Activated naive CD4-positive, alpha-beta T cell treated with anti-CD3 and anti-CD28 coated beads, Interleukin-2, amount 50 U/mL, for 24 hours (primary cell): ENCODE results near the gene DNTT.

Source experiments
- H3K27ac Mint-ChIP-seq: one replicate; pipeline ENCODE4 v1.8.0; 2021; ENCODE audit warnings: mild to moderate bottlenecking, mixed read lengths
- H3K27me3 Mint-ChIP-seq: one replicate; pipeline ENCODE4 v1.8.0; 2021; ENCODE audit warnings: mixed read lengths
- H3K36me3 Mint-ChIP-seq: one replicate; pipeline ENCODE4 v1.8.0; 2021; ENCODE audit warnings: mixed read lengths
- H3K4me1 Mint-ChIP-seq: one replicate; pipeline ENCODE4 v1.8.0; 2021; ENCODE audit warnings: mixed read lengths
- H3K4me3 Mint-ChIP-seq: one replicate; pipeline ENCODE4 v1.8.0; 2021; ENCODE audit warnings: mild to moderate bottlenecking, mixed read lengths
- H3K9me3 Mint-ChIP-seq: one replicate; pipeline ENCODE4 v1.8.0; 2021; ENCODE audit warnings: mixed read lengths

The DNTT gene

DNA sequence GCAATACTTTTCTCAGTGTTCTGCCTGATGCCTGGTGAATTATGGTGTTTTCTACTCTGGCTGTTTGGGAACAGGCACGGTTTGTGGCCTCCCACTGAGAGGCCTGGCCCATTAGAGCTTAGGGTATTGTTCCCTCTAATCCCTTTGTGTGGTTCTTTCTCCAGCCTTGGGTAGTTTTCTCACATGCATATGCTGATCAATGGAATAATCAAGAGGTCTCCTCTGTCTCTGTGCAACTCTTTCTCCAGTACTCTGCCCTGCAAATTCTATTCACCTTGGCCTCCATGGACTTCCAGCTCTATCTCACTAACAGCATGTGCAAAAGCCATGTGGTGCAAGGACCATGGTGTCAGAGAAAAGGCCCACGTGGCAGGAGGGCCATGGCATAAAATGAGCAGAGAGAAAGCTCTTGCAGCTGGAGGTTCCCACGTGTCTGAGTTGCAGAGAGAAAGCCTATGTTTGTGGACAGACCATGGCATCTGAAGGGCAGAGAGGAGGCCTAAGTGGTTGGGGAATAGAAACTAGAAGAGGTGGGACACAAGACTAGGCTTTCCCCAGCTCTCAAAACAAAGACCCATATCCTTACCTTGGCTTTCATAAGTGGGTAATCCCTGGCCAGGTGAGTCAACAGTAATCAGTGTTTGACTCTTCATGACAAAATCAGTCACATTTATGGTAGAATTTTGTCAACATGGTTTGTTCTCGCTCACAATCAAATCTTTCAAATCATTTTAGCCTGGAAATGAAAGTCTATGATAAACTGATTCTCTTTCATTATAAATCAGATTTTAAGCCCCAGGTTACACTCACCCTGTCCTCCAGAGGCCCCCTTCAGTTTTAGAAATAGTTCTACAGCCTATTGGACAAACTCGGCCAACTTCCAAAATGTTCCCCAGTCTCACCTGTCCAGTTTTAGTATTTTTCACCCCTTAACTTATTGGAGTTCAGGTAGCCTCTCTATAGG, 37.3 kb downstream of the DNTT start:
- Mint-ChIP-seq H3K4me1 (no peaks in the 10 kb centered on the region), H3K36me3 (no peaks in the 10 kb centered on the region), H3K27me3 (peaks cover 4% of the 10 kb centered on the region), H3K4me3 (no peak overlapping the region), H3K27ac (no peak overlapping the region), H3K9me3 (peaks cover 6% of the 10 kb centered on the region)

DNA sequence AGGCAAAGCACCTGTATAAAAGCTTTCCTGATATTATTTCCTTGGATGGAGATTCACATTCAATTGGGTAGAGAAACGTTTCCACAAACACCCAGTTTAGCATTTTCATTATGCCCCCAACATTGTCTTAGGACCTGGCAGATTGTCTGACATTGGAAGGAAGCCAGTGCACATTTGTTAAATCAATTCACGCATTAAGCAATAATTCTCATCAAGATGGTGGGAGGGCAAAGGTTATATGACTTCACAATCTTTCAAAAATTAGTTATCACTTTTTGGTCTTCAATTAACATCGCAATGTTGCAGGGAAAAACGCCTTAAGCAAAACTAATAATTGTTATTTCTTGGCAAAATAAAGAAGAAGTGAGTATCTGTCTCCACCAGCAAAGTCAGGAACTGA, 38.2 kb downstream of the DNTT start:
- Mint-ChIP-seq H3K27ac (no peak overlapping the region), H3K36me3 (no peaks in the 10 kb centered on the region), H3K27me3 (peaks cover 4% of the 10 kb centered on the region), H3K4me3 (no peak overlapping the region), H3K9me3 (peaks cover 7% of the 10 kb centered on the region), H3K4me1 (no peaks in the 10 kb centered on the region)

DNA sequence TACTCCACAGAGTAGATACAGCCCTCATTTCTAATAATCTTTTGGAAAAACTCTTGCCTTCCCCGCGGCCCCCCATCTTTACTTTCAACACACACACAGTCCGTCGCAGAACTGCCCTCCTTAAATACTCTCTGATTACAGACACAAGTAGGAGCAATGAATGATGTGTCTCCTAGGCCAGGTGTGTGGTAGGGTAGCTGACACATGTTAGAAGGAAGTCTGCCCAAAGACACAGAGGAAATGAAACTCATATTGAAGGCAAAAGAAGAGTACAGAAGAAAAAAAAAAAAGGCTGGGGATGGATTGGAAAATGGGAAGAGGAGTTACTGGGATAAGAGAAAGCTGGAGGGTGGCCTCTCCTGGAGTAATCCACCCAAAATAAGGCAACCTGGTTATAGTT, 39.9 kb downstream of the DNTT start:
- no peak overlapping the region for H3K27ac Mint-ChIP-seq
- no peak overlapping the region for H3K4me3 Mint-ChIP-seq
- H3K9me3 Mint-ChIP-seq, result peaks cover 7% of the 10 kb centered on the region
- H3K4me1 Mint-ChIP-seq, result no peaks in the 10 kb centered on the region
- peaks cover 7% of the 10 kb centered on the region for H3K27me3 Mint-ChIP-seq
- H3K36me3 Mint-ChIP-seq, result peaks cover under 1% of the 10 kb centered on the region

DNA sequence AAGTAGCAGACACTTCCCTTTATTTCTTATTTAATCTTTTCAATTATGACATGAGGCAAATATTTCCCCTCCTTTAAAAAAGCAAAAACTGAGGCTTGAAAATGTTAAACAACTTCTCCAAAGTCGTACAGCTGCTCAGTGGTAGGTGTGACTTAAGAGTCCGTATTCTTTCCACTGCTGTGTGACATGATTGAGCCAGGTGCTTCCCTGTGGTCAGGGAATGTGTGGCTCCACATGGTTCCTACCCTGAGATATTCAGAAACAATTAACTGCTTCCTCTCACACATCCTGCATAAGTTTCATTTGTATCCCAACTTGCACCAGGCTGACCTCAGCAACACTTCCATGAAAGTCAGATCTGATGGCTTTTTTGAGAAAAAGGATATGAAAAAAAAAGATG, 41.0 kb downstream of the DNTT start:
- H3K27ac Mint-ChIP-seq, result no peak overlapping the region
- H3K4me3 Mint-ChIP-seq, result no peak overlapping the region
- H3K36me3 Mint-ChIP-seq, result peaks cover 2% of the 10 kb centered on the region
- peaks cover 11% of the 10 kb centered on the region for H3K27me3 Mint-ChIP-seq
- H3K9me3 Mint-ChIP-seq, result peaks cover 7% of the 10 kb centered on the region
- H3K4me1 Mint-ChIP-seq, result no peaks in the 10 kb centered on the region

DNA sequence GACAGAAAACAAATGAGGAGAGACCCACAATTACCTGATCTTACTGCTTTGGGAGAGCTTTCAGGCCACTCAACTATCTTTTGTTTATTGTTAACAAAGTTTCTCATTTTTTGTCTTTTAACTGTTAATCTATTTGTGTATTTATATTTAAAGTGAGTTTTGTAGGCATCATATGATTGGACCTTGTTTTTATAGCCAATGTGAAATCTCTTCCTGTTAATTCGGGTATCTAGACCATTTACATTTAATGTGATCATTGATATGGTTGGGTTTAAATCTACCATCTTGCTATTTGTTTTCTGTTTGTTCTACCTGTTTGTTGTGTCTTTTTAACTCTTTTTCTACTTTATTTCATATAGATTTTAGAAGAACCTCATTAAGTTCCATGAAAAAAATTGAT, 42.1 kb downstream of the DNTT start:
- Mint-ChIP-seq H3K4me3 (no peak overlapping the region), H3K27ac (no peak overlapping the region), H3K9me3 (peaks cover 7% of the 10 kb centered on the region), H3K27me3 (peaks cover 11% of the 10 kb centered on the region), H3K36me3 (peaks cover 2% of the 10 kb centered on the region), H3K4me1 (no peaks in the 10 kb centered on the region)

DNA sequence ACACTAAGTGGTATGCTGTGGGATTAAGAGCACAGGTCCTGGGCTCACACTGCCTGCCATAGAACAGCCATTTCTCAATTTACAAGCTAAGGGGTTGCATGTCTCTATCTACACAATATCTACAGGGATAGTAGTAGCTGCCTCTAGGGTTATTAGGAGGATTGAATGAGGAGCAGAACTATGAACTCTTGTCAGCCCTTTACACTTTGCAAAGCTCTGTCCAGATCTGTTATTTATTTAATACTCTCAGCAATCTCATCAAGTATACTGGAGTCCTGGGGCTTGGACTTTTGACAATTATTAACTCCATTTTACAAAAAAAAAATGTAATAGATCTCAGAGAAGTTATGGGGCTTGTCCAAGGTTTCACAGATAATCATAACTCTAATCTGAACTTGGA, 47.8 kb downstream of the DNTT start:
- peaks cover 2% of the 10 kb centered on the region for H3K36me3 Mint-ChIP-seq
- H3K9me3 Mint-ChIP-seq, result no peaks in the 10 kb centered on the region
- H3K4me1 Mint-ChIP-seq, result no peaks in the 10 kb centered on the region
- H3K27me3 Mint-ChIP-seq, result peaks cover 11% of the 10 kb centered on the region
- H3K4me3 Mint-ChIP-seq, result no peak overlapping the region
- H3K27ac Mint-ChIP-seq, result no peak overlapping the region

DNA sequence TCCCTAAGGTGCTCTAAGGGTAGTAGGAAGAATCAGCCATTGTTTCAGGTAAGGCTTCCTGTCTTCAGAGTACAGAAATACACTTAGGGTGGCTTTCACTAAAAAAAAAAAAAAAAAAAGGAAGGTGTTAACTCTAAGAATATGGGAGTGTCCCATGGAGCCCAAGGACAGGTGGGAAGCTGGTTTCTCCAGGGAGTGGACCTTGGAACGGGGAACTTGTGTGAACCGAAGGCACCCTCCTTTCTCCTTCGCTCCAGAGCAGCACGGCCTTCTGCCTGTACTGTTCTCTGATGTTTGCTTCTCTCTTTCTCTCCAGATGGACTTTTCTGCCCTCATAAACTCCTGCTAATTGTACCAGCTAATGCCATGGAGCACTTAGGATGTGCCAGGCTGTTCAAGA, 48.3 kb downstream of the DNTT start:
- Mint-ChIP-seq H3K36me3 (peaks cover 2% of the 10 kb centered on the region), H3K9me3 (no peaks in the 10 kb centered on the region), H3K27me3 (peaks cover 11% of the 10 kb centered on the region), H3K4me1 (no peaks in the 10 kb centered on the region), H3K4me3 (no peak overlapping the region), H3K27ac (no peak overlapping the region)

DNA sequence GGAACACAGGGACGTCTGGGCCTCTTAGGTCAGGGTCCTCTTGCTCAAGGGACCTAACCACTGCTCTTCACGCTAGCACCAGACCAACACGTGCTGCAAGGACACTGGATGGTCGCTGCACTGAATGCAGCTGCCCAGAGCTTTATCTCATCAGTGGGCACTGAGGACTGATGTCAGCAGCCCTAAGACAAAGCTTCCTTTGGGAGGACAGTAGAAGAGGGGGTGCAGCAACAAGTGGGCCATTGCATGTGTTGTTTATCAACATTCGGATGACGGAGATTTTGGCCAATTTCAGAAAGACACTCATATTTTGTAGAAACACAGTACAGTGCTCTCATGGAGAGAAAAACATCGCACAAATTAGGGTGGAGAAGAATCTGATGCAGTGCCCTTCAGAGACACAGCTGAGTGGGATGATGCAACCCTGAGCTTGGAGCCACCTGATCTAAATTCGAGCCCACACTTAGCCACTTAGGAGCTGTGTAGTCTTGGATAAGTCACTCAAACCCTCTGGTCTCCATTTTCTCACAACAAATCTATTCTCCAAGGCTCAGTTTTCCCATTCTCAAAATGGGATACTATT, 52.9 kb downstream of the DNTT start:
- Mint-ChIP-seq H3K4me1 (no peaks in the 10 kb centered on the region), H3K27ac (no peak overlapping the region), H3K36me3 (no peaks in the 10 kb centered on the region)

DNA sequence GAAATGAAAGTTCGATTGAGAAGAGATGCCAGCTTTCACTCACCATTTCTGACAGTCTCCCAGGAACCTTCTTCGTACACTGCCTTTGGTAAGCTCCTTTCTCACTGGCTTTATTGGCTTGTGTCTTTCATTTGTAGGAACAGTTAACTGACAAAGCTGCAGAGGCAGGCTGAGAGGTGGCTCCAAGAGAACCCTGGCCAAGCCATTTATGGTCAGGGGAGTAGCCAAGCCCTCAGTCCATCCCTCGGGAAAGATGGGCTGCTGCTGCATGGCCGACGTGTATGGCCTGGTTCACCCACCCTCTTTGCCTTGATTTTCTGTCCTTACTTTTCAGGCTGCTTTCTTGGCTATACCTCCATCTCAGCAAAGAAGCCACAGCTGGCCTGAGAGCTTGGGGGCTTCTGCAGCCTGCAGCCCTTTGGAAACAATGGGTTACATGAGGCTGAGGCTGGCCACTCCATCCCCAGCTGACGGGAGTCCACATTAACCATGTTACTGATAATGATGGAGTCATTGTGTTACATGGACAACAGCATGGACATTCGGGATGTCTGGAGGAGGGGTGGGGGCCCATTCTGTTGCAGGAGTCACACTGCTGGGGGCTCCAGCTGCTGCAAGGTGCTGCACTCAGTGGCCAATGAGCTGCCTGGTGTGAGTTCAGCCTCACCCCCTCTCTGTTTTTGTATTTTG, 54.8 kb downstream of the DNTT start, which contains the start of gene OPALIN:
TSS of gene OPALIN (minus strand) at position 152 of the 690 bp plus-strand sequence. CDS start at position 46, 106 bp downstream.
- no peaks in the 10 kb centered on the region for H3K9me3 Mint-ChIP-seq
- H3K27me3 Mint-ChIP-seq, result peaks cover 3% of the 10 kb centered on the region
- no peak within 1 kb of the TSS for H3K4me3 Mint-ChIP-seq
- H3K36me3 Mint-ChIP-seq, result no peaks in the 10 kb centered on the region
- H3K27ac Mint-ChIP-seq, result no peak within 1 kb of the TSS
- H3K4me1 Mint-ChIP-seq, result no peaks in the 10 kb centered on the region

More for the DNA sequence above, 52.9 kb downstream of the DNTT start:
- H3K9me3 Mint-ChIP-seq, result no peaks in the 10 kb centered on the region
- no peak overlapping the region for H3K4me3 Mint-ChIP-seq
- peaks cover 5% of the 10 kb centered on the region for H3K27me3 Mint-ChIP-seq

DNA sequence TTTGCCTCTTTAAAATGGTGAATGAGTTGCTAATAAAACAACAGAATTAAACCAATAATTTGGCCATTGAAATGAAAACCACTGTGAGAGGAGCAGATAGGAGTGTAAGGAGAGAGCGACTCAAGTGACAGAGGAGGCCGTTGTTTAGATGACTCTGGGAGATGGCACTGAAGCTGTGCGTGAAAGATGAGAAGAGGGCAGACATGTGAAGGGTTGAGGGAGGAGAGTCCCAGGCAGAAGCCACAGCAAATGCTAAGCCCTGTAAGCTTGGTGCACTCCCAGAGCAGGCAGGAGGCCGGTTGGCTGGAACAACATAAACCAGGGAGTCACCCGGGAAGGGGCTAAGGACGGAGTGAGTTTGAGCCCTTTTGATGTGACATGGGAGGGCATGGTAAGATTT, 55.4 kb downstream of the DNTT start:
- no peaks in the 10 kb centered on the region for H3K9me3 Mint-ChIP-seq
- H3K36me3 Mint-ChIP-seq, result no peaks in the 10 kb centered on the region
- no peak overlapping the region for H3K4me3 Mint-ChIP-seq
- peaks cover 3% of the 10 kb centered on the region for H3K27me3 Mint-ChIP-seq
- no peak overlapping the region for H3K27ac Mint-ChIP-seq
- no peaks in the 10 kb centered on the region for H3K4me1 Mint-ChIP-seq

DNA sequence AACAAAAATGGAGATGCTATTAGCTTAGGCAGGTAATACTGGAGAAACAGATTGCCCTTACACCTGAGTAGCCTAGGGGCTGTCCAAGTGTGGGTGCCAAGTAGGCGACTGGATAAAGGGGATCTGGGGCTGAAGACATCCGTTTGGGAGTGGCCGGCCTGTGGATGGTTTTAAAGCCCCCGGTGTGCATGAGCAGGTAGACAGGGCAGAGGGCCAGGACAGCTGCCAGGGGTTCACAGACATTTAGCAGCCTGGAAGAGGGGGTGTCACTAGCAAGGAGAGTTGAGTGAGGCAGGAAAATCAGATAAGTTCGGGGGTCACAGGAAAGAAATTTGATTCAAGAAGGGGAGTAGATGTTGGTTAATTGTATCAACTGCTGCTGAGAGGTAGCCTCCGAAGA, 56.1 kb downstream of the DNTT start:
- Mint-ChIP-seq H3K4me3 (no peak overlapping the region), H3K27me3 (peaks cover under 1% of the 10 kb centered on the region), H3K27ac (no peak overlapping the region), H3K9me3 (no peaks in the 10 kb centered on the region), H3K36me3 (no peaks in the 10 kb centered on the region), H3K4me1 (no peaks in the 10 kb centered on the region)

DNA sequence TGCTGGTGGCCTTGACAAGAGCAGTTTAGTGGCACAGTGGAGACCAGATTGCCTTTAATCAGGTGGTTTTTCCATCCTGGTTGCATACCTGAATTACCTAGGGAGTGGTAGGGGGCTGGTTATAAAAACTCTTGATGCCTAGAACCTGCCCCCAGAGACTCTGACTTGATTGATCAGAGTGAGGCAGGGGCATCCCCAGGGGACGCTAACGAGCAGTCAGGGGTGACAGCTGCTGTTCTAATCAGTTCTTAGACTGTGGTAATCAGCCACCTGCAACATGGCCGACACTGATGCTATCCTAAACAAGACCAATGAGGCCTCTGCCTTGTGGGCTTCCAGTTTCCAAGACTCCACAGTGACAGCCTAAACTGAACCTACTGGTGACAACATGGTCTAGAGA, 56.5 kb downstream of the DNTT start:
- Mint-ChIP-seq H3K27me3 (no peaks in the 10 kb centered on the region), H3K36me3 (no peaks in the 10 kb centered on the region), H3K27ac (no peak overlapping the region), H3K4me1 (no peaks in the 10 kb centered on the region), H3K4me3 (no peak overlapping the region), H3K9me3 (no peaks in the 10 kb centered on the region)

DNA sequence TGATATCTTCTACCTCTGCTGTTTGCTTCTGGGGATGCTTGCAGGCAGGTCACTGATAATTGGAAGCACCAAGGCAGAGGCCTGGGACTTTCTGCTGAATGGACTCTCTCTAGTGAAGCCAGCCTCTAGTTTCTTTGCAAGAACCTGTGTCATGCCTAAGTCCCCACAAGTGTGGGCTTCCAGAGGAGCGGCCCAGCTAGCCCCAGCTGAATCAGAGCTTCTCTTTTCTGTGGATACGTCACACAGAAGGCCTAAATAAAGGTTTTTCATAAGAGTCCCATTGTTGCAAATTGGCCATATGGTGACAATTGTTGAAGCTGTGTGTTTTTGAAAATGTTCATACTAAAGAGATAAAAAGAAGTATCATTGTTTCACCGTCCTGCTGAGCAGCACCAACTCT, 61.3 kb downstream of the DNTT start:
- no peaks in the 10 kb centered on the region for H3K36me3 Mint-ChIP-seq

DNA sequence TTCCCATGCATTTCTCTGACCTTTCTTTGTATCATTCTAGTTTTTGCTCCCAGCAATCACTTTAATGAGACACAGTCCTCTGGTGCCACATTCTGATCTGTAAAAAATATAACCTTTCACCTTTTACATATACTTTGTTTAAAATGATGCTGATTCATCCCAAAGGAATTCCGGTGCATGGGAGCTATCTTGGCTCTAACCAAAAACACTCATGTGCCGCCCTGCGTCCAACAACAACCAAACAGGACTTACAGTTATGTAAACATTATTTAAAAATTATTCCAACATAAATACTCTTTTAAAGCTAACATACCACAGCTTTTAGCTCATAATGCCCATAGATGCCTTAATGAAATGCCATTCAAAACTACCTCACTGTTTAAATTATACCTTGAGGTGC, 62.3 kb downstream of the DNTT start:
- Mint-ChIP-seq H3K36me3 (no peaks in the 10 kb centered on the region), H3K27ac (no peak overlapping the region), H3K27me3 (no peaks in the 10 kb centered on the region), H3K4me3 (no peak overlapping the region), H3K9me3 (no peaks in the 10 kb centered on the region), H3K4me1 (no peaks in the 10 kb centered on the region)

More for the DNA sequence above, 61.3 kb downstream of the DNTT start:
- no peaks in the 10 kb centered on the region for H3K27me3 Mint-ChIP-seq
- H3K4me3 Mint-ChIP-seq, result no peak overlapping the region
- H3K4me1 Mint-ChIP-seq, result no peaks in the 10 kb centered on the region
- H3K9me3 Mint-ChIP-seq, result no peaks in the 10 kb centered on the region
- no peak overlapping the region for H3K27ac Mint-ChIP-seq

DNA sequence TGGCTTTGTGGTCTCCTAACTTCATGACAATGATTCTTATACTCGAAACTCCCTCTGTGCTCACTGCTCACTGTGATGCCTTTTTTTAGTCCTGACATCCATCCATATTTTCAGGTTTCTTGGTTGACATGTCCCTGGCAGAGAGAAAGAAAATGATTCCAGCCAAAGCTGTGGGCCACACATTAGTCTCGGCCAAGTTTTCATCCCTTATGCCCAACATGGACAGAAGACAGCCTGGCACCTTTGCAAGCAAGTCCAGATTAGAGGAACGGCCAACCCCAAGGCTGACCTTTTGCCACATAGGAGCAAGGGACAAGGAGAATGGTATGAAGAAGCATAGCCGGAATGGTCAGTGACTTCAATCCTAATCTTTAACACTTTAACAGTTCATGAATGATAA, 63.2 kb downstream of the DNTT start:
- H3K4me3 Mint-ChIP-seq, result no peak overlapping the region
- H3K27me3 Mint-ChIP-seq, result no peaks in the 10 kb centered on the region
- no peaks in the 10 kb centered on the region for H3K9me3 Mint-ChIP-seq
- H3K27ac Mint-ChIP-seq, result no peak overlapping the region
- H3K36me3 Mint-ChIP-seq, result no peaks in the 10 kb centered on the region
- no peaks in the 10 kb centered on the region for H3K4me1 Mint-ChIP-seq

DNA sequence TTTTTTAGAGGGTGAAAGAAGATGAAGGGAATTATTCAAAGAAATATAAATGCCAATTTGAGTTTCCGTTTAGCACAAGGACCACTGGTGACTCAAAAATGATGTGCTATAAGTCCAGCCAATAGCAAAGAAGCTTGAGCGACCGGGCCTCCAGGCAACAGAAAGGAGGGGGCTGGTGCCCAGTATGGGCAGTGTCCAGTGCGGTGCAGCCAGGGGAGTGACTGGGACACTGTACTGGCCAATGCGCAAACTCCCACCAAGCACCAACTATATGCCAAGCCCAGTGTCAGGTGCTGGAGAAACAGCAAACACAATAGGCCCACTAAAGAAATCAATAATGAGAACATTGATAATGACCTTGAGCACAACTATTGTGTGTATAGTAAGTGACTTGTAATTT, 64.7 kb downstream of the DNTT start:
- Mint-ChIP-seq H3K27me3 (no peaks in the 10 kb centered on the region), H3K27ac (no peak overlapping the region), H3K4me3 (no peak overlapping the region), H3K9me3 (no peaks in the 10 kb centered on the region), H3K4me1 (no peaks in the 10 kb centered on the region), H3K36me3 (no peaks in the 10 kb centered on the region)
